OCI-LY3 (cell line): ENCODE results near the gene CISD1.

Source experiments
- CTCF ChIP-seq: fragments of 200-600, 300-600 bp; sonication (generic); IDR thresholded peaks from 2 replicates; pipeline ENCODE4 v1.5.1; 2014; ENCODE audit warnings: antibody characterized with exemption, low read length, low read depth
- EZH2phosphoT487 ChIP-seq: fragments of 200-600 bp; shearing (Covaris generic); IDR thresholded peaks from 2 replicates; pipeline ENCODE4 v1.6.1; 2018; ENCODE audit warnings: antibody characterized with exemption, mixed run types, low read depth

GRCh38 chr10:58326967-58327381 is 58.0 kb downstream of the CISD1 start:
- no peak for TF ChIP-seq CTCF
- TF ChIP-seq EZH2phosphoT487, result no peak
